ENCODE measurements around the gene KRT33B.
"Not testable (repeated sequence)": the region's sequence is repeated elsewhere in the genome, so short reads cannot be mapped to it uniquely, and the experiment has no call there.

KRT33B gene

DNA sequence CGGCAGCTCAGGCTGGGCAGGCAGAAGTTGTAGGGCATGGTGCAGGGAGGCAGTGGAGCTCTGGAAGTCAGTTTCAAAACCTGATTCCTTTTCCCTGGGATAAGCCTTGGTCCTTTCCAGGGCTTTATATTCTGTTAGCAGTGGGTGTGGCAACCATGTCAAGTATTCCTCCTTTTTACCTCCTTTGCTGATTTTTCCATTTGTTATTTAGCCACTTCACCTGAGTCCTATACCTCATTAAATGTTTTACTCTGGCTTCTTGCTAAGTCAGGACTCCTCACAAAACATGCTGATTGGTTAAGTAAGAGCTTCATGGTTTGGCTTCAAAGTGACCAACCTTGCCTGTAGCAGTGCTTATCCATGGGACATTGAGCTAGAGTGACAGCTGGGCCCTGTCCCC is at the start of gene KRT33B:
KRT33B (minus strand) TSS at position 101 of the 400 bp plus-strand sequence; CDS start at position 38, 63 bp downstream.
- no peak for DNase-seq

DNA sequence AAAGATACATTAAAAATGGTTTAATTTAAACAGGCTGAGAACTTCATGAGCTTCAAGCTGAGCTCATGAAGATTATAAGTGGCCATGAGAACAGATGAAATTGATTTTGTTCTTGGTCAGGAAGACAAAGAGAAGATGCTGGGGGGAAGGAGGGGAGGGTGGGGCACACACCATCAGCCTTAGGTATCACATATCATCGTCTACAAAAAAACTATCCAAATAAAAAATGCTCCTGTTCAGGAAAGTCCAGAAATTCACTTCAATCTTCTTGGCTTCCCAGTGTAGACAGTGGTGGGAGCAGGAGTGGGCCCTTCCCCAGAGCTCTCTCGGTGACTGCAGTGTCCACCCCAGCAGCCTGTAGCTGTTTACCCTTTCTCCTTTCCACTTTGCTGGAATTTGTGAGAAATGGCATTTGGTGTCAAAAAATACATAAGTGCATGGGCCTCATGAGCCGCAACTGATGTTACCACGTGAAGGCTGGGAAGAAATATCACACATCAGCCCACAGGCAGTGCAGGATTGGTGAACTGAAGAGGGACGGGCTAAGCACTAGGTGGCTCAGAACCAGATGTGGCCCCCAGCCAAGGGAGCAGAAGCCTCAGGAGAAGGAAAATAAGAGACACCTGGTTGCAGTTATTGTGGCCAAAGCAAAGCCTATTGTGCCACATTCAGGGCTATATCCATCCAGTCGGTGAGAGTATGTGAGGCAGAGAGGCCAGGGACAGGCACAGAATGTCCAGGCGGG is 48.7 kb upstream of the KRT33B start:
- DNase-seq = no peak

DNA sequence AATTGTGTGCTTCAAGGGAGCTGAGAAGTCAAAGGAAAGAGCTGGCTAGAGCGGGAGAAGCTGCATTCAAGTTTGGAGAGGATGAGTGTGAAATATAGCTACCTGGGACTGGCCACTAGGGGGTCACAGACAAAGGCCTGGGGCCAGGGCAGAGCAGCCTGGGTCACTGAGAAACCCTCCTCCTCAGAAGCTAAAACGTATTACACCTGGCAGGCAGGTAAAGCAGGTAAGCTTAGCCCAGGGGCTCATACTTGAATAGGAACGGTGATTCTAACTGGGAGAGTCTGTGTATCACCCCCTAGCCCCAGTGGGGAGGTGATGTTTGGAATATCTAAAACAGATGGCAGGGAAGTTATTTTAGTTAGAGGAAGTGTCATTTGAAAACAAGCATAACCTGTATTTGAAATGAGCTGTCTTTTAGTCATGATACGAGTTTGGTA is 48.0 kb upstream of the KRT33B start:
- peak; percentile 38 for DNase-seq

DNA sequence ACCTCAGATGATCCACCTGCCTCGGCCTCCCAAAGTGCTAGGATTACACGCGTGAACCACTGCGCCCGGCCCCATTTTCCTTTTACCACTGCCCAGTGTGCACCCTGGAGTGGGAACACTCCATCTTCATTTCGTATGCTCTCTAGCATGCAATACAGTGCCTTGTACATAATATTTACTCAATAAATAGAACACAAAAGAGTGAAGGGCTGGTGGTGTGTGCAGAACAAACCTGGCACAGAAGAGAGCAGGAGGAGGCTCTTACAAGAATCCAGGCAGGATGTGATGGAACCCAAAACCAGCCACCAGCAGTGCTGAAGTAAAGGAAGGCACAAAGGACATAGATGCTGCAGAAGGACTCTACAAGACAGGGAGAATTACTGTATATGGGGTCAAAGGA is 47.5 kb upstream of the KRT33B start:
- DNase-seq = peak; percentile 79

DNA sequence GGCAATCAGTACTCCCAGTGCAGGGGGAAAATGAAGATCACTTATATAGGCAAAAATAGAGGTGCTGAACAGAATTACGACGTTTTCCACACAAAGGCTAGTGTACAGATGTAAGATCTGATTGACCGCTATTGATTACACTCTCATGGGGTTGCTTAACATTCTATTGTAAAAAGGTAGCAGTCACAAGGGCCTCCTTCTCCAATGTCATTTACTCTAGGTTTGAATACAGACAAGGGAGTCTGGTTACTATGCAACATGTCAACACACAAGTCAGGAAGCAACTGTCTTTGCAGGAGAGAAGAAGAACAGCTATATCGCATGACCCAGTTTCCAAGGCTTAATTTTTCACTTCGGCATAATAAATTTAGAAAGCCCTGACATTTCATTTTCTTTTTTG is 46.9 kb upstream of the KRT33B start:
- DNase-seq = peak; percentile 63

DNA sequence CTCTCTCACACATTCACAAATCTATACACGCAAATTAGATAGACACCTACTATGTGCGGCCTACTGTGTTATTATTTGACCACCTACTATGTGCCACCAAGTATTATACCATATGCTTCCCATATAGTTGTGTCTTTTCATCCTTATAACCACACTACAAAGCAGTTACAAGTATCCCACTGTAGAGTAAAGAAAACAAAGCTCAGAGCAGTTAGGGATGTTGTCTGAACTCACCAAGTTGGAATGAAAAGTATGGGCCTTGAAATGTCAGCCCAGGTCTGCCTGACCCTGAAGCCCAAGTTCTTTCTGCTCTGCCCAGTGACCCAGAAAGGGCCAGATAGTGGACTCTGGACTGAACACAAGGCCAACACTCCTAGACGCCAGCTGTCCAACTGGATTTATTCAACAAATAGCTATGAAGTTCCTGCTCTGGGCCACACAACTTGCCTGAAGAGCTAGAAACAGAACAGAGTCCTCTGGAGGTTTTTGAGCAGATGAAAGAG is 46.3 kb upstream of the KRT33B start:
- no peak for DNase-seq

DNA sequence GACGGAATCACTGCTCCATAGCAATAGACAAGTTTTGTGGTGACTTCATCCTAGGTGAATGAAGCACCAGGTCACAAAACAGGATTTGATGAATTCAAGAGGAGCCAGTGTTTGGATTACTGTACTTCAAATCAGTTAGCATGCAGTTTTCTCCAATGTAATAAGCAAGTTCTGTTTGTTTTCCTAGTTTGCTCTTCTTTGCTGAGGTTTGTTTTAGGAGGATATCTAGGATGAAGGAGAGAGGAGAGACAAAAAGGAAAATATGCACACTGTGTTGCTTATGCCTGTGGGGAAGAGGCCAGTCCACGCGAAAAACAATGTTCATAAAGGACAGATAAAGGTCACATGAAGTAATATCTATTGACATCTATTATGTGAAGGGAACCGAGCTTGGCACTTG is 45.8 kb upstream of the KRT33B start:
- no peak for DNase-seq

DNA sequence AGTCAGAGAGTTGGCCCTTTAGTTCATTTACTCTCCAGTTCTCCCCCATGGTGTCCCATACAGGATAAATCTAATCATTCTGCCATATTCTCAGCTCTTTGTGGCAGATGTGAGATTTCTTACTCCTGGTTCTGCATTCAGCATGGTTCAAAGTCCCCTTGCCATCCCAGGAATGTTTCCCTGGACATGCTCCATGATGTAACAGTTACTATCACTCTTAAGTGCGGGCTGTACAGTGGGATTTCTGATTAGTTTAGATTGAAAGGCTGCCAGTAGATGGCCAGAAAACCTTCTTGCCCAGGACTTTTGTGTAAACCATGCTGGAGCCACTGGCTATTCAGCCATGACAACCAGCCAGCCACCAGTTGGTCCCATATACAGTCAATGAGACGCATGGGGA is 44.4 kb upstream of the KRT33B start:
- no peak for DNase-seq

DNA sequence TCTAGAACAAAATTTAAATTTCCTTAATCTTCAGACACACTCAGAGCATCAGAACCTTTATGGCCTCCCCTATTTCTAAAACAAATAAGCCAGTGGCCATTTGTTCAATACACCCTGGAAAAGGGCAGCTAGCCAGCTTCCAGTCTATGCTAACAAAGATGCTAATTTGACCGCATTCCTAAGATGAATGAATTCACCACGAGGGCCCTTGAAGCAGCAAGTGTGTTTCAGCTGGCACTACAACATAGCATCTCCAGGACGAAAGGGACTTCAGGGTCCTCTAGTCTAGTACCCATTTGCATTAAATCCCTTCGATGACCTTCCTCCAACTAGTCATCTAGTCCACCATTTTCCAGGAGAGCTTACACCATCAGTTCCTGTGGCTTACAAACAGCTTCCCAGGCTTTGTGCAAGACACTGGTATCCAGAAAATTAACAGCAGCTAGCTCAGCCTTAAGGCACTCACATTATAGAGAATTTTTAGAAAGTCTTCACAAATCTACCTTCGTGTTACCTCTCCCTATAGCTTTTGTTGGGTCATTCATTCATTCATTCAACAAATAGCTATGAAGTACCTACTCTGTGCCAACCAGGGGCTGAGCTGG is 43.8 kb upstream of the KRT33B start:
- no peak for DNase-seq

DNA sequence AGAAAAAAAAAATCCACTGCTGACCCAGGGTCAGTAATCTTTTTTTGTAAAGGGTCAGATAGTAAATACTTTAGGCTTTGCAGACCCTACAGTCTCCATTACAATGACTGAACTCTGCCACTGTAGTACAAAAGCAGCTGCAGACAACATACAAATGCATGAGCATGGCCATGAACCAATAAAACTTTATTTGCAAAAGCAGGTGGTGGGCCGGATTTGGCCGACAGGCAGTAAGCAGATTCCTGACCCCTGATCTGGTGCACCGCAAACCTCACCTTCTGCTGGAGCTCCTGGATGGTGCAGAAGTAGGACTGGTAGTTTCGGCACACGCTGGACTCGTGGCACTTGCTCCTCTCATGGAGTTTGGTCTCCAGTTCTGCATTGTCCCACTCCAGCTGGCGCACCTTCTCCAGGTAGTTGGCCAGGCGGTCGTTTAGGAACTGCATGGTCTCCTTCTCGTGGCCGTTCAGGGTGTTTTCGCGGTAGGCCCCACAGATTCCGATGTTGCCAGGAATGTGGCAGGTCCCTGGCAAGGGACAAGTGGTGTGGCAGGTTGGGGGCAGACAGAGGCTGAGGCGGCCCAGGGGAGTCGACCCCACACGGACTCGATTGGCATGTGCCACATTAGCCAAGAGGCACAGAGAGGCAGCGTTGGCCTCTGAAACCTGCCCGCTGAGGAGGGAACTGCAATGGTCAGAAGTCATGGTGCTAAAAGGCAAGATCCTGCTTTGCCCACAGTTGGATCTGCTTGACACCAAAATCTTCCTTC is 41.6 kb upstream of the KRT33B start:
- no peak for DNase-seq

DNA sequence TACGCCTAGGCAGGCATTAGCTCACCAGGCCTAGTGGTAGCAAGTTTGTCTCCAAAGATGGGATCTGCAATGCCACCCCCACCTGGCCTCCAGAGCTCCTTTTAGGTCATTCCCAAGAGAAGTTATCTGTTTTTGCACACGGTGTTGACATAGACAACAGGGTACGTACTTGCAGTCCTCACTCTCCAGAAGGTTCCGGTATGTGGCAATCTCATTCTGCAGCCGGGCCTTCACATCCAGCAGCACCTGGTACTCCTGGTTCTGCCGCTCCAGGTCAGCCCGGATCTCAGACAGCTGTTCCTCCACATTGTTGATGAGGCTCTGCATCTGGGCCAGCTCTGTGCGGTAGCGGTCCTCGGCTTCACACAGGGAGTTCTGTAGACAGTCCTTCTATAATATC is 37.6 kb upstream of the KRT33B start:
- no peak for DNase-seq

DNA sequence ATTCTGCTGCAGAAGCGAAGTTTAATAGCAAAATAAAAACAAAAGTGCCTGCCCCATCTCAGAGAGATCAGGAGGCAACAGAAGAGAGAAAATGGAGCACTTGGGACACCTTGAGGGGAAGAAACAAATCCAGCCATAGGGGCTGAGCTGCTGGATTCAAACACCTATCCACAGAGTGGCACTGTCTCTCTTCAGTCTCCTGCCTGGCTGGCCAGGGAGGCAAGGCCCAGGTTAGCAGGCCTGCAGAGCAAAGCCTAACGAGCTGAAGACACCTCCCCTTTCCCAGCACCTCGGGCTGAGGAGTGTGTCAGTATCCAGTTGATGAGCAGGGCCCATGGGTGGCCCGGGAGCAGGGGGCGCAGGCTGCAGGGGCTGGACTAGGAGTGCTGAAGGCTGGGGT is 36.6 kb upstream of the KRT33B start:
- DNase-seq = no peak

DNA sequence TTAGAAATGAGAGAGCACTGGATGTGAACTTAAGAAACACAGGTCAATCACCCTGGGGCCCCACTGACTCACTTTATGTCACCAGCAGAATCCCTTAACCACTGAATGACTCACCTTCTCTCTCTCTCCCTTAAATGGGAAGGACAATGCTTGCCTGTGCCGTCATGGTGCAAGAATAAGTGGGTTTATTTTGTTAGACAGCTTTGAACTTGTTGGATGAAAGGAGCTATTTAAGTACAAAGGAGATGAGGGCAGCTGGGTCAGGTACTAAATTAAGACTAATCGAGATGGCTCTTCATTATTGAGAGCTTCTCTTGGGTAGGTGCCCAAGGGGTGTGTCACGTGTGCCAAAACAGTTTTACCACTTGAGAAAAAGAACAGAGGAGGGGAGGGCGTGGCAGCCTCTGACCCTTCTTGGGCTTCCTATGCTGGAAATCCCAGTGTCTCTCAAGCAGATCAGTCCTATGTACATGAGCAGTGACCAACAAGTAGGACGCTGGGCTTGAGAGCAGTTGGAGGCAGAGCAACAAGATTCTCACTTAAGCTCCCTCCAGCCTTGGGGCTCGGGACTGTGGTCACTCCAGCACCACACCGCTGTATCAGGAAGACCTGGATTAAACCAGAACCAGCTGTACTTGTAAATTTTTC is 34.5 kb upstream of the KRT33B start:
- peak; percentile 56 for DNase-seq

DNA sequence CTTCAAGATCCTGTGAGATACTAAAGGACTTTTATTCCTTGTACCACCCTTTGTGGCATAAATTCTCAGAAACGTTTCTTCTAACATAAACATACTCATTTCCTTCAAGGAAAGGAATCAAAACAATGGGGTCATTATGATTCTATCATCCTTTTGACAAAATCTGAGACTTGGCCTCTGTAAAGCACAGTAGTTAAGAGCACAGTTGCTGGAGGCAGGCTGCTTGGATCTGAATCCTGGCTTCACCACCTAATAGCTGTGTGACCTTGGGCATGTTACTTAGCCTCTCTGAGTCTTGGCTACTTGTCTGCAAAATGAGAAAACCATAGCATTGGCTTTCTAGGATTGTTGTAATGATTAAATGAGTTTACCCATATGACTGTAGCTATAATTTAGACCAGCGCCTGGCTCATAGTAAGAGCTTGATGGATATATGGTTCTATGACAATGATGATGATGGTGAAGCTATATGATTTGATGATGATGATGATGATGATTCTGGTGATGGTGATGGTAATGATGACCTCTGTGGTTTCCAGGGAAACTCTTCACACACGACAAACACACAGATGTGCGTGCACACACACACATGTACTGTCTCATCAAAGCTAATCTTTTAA is 33.9 kb upstream of the KRT33B start:
- no peak for DNase-seq

DNA sequence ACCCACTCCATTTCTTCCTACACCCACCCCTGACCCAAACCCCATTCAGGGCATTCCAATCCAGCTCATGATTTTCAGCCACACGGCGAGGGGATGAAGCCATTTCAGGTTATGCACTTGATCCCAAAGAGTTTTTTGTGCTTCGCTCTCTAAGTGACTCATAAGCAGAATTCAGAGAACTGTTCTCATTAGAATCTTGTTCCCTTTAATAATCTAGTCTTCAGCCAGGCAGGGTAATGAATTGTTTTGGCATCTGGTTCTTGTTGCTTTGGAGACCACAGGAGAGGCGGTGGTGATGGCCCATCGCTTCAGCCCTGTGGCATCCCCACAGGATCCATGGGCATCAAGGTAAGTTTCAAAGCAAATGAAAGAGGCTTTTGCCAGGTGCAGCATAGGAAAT is 32.5 kb upstream of the KRT33B start:
- no peak for DNase-seq

DNA sequence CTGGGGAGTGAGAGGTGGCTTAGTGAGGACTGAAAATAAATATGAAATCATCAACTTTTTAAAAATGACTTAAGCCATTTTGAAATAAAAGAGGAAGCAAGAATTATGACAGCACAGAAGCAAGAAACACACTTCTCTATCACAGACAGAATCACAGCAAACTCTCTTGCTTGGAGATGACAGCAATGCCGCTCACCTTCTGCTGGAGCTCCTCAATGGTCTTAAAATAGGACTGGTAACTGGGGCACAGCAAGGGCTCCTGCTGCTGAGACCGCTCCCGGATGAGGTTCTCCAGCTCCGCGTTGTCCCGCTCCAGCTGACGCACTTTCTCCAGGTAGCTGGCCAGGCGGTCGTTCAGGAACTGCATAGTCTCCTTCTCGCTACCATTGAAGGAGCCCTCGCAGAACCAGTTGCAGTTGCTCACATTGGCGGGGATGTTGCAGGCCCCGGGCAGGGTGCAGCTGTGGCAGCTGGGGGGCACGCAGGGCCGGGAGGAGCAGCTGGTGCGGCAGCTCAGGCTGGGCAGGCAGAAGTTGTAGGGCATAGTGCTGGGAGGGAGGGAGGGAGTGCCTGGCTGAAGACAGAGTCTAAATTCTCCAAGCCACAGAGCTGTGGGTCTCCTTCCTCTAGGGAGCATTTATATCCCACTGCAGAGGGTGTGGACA is 27.5 kb upstream of the KRT33B start, which contains the start of gene KRT31:
KRT31 (minus strand) TSS at position 613 of the 665 bp plus-strand sequence; CDS start at position 544, 69 bp downstream.
- no peak for DNase-seq

DNA sequence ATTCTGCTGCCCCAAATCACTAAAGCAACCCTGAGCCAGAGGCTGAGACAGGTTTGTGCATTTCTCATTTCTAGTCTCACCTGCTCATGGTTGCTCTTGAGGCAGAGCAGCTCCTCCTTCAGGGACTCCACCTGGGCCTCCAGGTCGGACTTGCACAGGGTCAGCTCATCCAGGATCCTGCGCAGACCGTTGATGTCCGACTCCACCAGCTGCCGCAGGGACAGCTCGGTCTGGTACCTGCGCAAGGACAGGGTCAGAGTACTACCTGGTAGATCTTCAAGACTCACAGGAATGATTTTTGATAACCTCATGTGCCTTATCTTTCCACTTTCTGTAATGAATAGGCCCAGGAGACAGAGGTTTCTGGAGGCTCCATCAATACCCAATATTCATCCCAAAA is 26.7 kb upstream of the KRT33B start:
- no peak for DNase-seq

DNA sequence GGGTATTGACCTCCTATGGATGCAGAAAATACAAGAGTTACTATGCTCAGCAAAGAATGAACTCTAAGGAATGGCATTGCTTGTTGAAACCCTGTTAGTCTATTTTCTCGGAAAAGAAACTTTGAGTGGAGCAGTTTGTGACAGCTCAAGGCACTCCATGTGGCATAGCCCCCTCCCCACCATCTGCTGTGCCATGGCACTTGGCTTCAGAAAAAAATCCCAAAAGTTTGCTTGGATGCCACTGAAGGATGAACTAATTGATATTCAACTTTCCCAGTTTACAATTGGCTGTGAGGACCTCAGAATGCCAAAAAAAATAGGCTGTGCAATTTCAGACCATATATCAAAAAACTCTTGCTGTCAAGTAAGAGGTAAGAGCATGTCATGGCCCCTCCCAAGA is 26.0 kb upstream of the KRT33B start:
- DNase-seq = no peak

DNA sequence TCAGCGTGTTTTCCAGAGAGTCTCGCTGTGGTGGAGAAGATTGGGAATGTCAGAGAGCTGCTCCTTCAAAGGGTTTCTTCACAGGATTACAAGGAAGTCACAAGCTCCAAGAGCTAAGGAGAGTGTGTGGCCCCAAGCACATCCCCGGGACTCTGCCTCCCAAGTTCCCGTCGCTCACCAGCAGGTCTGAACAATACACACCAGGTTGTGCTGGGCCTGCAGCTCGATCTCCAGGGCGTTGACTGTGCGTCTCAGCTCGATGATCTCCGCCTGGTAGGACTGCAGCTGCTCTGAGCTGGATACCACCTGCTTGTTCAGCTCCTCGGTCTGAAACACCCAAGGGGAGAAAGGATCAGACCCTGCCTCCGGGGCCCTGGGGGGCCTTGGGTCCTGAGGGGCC is 25.4 kb upstream of the KRT33B start:
- not testable (repeated sequence) for DNase-seq

DNA sequence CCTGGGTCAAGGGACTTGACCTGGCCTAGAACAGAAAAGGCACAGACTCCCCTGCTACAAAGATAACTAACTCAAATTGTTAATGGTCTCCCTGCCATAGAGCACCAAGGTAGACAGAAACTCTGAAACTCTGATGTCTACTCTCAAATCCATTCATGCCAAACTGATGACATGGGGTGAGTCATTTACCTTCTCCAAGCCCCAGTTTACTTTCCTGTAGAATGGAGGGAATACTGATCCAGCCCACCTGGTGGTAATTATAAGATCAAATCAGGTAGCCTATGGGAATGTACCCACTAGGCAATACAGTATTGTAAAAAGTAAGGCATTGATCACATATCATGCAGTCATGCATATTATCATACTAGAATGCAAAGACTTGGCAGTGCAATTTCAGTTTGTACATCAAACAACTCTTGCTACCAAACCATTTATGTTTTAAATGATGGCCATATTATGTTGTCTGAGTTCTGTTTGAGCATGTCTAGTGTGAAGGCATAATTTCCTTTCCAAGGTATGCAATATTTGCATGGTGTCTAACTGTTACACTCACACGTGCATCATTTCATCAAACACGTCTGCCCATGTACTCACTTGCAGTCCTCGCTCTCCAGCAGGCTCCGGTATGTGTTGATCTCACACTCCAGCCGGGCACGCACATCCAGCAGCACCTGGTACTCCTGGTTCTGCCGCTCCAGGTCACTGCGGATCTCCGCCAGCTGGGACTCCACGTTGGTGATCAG is 24.8 kb upstream of the KRT33B start:
- DNase-seq = no peak

DNA sequence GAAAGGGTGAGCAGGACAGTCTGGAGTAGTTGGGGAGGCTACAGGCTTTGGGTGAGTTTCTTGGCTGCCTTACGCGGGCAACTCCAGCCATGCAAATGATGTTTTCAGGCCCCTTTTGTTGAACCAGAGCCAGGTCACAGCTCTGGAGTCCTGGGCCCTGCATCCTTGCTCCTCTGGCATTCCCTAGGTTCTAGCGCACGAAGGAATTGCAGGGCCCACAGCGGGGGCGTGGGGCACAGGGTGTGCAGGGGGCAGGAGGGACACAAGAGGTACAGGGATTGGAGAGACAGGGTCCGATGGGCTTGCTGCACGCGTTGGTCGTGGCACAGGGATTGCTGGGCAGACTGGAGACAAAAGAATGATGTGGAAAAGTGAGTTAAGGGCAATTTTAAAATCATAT is 24.2 kb upstream of the KRT33B start:
- DNase-seq = no peak

Data from NCI-H774 (cell line).